Endothelial cell (in vitro differentiated cells): ENCODE results near the gene CHI3L1. TPM values are rescaled to one million over a fixed set of nuclear protein-coding genes. Genes with fewer than 3 reads are reported as not detected.

ENCODE experiments used
- DNase-seq: peaks from one replicate; pipeline ENCODE4 v3.0.0; 2021; ENCODE audit warnings: low spot score
- H3K27ac Mint-ChIP-seq: one replicate; pipeline ENCODE4 v1.8.0; 2021; ENCODE audit warnings: mixed read lengths, inconsistent platforms; ENCODE audit not compliant: unreplicated experiment
- H3K27me3 Mint-ChIP-seq: one replicate; pipeline ENCODE4 v1.8.0; 2021; ENCODE audit warnings: mild to moderate bottlenecking, moderate library complexity, mixed read lengths, inconsistent platforms; ENCODE audit not compliant: unreplicated experiment
- H3K36me3 Mint-ChIP-seq: one replicate; pipeline ENCODE4 v1.8.0; 2021; ENCODE audit warnings: mild to moderate bottlenecking, low read depth, mixed read lengths, inconsistent platforms; ENCODE audit not compliant: unreplicated experiment
- H3K4me1 Mint-ChIP-seq: one replicate; pipeline ENCODE4 v1.8.0; 2021; ENCODE audit warnings: mild to moderate bottlenecking, mixed read lengths, inconsistent platforms; ENCODE audit not compliant: unreplicated experiment
- H3K4me3 Mint-ChIP-seq: one replicate; pipeline ENCODE4 v1.8.0; 2021; ENCODE audit warnings: mild to moderate bottlenecking, mixed read lengths, inconsistent platforms; ENCODE audit not compliant: unreplicated experiment
- H3K9me3 Mint-ChIP-seq: one replicate; pipeline ENCODE4 v1.8.0; 2021; ENCODE audit warnings: mixed read lengths, inconsistent platforms; ENCODE audit not compliant: unreplicated experiment
- total RNA-seq: library from RNA; stranded (reverse); fragmentation: NEBNext Ultra II Directional; extraction: Animal tissue kit (Norgen Biotek cat#: 25700); gene quantifications from one replicate; pipeline ENCODE4 v1.2.1, GENCODE V29; 2021; ENCODE audit not compliant: unreplicated experiment
- TF ChIP-seq, protein P1 (sequence below): fragments of 200-600 bp; sonication (generic); IDR thresholded peaks from one replicate; pipeline ENCODE4 v1.5.0; 2021; ENCODE audit warnings: antibody characterized with exemption; ENCODE audit not compliant: unreplicated experiment

CHI3L1 gene
- total RNA-seq, 1 donor from 2014 or later = 0.21 TPM

- DNase-seq = no peak
- no peak overlapping the region for H3K27ac Mint-ChIP-seq
- no peak overlapping the region for H3K4me3 Mint-ChIP-seq
- TF ChIP-seq, protein P1, sequence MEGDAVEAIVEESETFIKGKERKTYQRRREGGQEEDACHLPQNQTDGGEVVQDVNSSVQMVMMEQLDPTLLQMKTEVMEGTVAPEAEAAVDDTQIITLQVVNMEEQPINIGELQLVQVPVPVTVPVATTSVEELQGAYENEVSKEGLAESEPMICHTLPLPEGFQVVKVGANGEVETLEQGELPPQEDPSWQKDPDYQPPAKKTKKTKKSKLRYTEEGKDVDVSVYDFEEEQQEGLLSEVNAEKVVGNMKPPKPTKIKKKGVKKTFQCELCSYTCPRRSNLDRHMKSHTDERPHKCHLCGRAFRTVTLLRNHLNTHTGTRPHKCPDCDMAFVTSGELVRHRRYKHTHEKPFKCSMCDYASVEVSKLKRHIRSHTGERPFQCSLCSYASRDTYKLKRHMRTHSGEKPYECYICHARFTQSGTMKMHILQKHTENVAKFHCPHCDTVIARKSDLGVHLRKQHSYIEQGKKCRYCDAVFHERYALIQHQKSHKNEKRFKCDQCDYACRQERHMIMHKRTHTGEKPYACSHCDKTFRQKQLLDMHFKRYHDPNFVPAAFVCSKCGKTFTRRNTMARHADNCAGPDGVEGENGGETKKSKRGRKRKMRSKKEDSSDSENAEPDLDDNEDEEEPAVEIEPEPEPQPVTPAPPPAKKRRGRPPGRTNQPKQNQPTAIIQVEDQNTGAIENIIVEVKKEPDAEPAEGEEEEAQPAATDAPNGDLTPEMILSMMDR = no peak
- peaks cover 12% of the 10 kb centered on the region for H3K27me3 Mint-ChIP-seq
- no peaks in the 10 kb centered on the region for H3K4me1 Mint-ChIP-seq
- peaks cover 8% of the 10 kb centered on the region for H3K36me3 Mint-ChIP-seq
- no peaks in the 10 kb centered on the region for H3K9me3 Mint-ChIP-seq
Measured at GRCh38 chr1:203171341-203172183, 14.9 kb downstream of the CHI3L1 start.

- DNase-seq = no peak
- H3K4me3 Mint-ChIP-seq = no peak overlapping the region
- no peaks in the 10 kb centered on the region for H3K9me3 Mint-ChIP-seq
- H3K4me1 Mint-ChIP-seq = peaks cover 2% of the 10 kb centered on the region
- TF ChIP-seq, protein P1 = no peak
- H3K27ac Mint-ChIP-seq = no peak overlapping the region
- H3K27me3 Mint-ChIP-seq = peaks cover 15% of the 10 kb centered on the region
- H3K36me3 Mint-ChIP-seq = peaks cover 8% of the 10 kb centered on the region
Measured at GRCh38 chr1:203170625-203171330, 15.7 kb downstream of the CHI3L1 start.

GRCh38 chr1:203169770-203170520, 16.6 kb downstream of the CHI3L1 start:
- Mint-ChIP-seq H3K27ac (no peak overlapping the region), H3K36me3 (peaks cover 15% of the 10 kb centered on the region), H3K4me1 (peaks cover 2% of the 10 kb centered on the region), H3K27me3 (peaks cover 17% of the 10 kb centered on the region), H3K4me3 (no peak overlapping the region), H3K9me3 (no peaks in the 10 kb centered on the region)
- TF ChIP-seq, protein P1 = no peak
- DNase-seq = no peak

GRCh38 chr1:203168991-203169390, 17.5 kb downstream of the CHI3L1 start:
- peaks cover 2% of the 10 kb centered on the region for H3K4me1 Mint-ChIP-seq
- peaks cover 20% of the 10 kb centered on the region for H3K27me3 Mint-ChIP-seq
- TF ChIP-seq, protein P1 = no peak
- DNase-seq = no peak
- H3K36me3 Mint-ChIP-seq = peaks cover 21% of the 10 kb centered on the region
- peak overlapping the region; percentile 56 for H3K4me3 Mint-ChIP-seq
- no peak overlapping the region for H3K27ac Mint-ChIP-seq
- H3K9me3 Mint-ChIP-seq = no peaks in the 10 kb centered on the region
